GM21360 (cell line): Measurements from ENCODE around the gene CALD1.

Experiments used
- ATAC-seq: cut with Tn5 transposase; IDR thresholded peaks from one replicate; pipeline ENCODE4 v1.9.1; 2021; ENCODE audit warnings: mild to moderate bottlenecking, moderate library complexity; ENCODE audit not compliant: unreplicated experiment

CALD1 gene

DNA sequence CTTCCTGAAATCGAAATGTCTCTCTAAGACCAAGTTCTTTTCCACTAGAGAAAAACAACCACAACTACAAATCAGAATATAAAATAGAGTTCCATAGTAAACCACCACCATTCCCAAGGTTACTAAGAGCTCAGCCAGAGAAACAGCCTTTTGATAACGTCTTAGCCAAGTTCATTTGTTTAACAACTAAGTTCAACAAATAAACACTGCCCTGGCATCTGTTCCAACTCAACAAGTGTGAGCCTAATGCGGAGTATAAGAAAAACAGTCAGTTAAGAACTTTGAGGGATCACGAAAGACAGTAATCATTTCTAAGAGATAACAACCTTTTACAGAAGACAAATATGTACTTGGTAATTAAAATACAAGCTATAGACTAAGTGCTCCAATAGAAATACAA, 77.3 kb downstream of the CALD1 start:
- ATAC-seq = no peak

DNA sequence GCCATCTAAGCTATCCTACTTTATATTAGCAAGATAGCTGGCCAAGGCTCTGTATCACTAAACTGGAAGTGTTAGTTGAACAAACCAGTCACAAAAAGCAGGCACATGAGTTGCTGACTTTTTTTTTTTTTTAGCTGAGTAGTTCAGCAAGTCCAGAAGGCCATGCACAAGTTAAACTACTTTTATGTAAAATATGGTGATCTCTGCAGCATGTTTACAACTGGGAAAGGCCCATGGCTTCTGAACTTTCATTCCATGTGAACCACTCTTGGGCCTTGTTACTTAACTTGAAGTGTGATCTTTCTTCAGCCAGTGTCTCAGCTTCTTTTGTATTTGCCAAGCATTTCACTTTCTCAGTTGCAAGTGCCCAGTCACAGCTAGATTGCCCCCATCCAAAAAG, 78.5 kb downstream of the CALD1 start:
- ATAC-seq = no peak

GRCh38 chr7:134859783-134860182, 80.3 kb downstream of the CALD1 start:
- no peak for ATAC-seq

DNA sequence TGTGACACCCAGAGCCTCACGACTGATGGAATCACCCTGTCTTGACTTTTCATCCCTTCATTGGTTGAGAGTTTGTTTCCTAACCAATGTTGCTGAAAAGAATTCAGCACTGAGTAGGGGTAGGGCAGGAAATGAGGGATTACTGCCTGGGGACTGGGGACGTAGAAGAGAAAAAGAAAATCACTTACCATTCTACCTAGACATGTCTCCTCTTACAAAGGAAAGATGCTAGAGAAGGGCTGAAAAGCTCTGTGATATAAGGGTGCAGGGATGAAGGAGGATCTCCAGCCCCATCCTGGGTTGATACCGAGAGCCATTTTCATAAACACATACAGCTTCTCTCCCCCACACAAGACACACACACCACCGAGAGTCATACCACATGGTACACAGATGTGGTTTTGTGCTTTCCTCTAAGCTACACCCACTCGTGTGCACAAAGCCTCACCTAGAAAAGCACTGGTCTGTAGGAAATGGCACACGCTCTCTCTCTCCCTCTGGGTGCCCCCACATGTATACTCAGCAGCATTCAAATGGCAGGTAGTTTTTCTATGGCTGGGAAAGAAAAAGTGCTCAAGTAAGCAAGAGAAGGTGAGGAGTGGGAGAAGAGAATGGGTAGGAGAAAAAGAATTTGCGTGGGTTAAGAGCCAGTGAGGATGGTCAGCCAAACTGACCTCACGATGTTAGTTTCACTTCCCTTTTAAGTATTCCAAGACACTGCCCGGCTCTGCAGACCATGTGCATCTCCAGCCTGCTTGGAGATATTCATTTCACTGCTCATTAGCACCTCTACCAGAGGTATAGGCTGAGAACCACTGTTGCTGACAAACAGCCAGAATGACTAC, 85.8 kb downstream of the CALD1 start:
- peak; percentile 57 for ATAC-seq

- ATAC-seq = no peak
Observed at GRCh38 chr7:134866617-134867016, 87.2 kb downstream of the CALD1 start.

GRCh38 chr7:134870156-134870555, 90.7 kb downstream of the CALD1 start:
- ATAC-seq = no peak

- ATAC-seq = no peak
Observed at GRCh38 chr7:134870781-134871180, 91.3 kb downstream of the CALD1 start.

DNA sequence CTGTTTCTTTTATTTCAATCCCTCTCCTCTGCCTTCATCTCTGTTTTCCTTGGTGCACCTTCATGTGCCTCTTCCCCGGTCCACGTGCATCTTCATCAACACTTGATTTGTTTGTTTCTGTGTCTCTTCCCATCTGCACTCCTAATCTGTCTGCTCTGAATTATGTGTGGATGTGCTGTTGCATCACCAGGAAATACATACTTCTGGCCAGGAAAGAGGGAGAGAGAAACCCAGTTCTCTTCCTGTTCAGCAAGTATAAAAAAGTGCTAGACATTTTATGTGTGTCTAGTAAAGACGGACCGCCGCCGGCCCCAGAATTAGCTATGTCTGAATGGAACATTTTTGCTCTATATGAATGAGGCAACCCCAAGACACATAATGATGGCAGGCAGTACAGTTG, 93.8 kb downstream of the CALD1 start:
- no peak for ATAC-seq

- no peak for ATAC-seq
Observed at GRCh38 chr7:134874407-134874806, 95.0 kb downstream of the CALD1 start.

DNA sequence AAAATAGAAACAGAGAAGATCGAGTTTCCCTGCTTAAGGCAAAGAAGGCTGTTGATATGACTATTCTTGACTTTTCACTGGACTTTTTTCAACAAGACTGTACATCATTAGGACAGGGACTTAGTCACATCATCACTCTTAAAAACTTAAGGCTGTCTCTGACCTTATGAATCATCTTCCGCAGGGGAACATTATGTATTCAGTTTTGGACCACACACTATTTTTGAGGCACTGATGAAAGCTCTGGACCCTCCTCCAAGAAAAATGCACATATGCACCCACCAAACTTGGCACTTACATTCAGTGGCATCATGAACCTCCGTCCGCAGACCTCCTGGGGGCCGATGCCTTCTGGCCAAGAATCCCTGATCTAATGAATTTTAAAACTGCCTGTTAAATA, 96.4 kb downstream of the CALD1 start:
- no peak for ATAC-seq

DNA sequence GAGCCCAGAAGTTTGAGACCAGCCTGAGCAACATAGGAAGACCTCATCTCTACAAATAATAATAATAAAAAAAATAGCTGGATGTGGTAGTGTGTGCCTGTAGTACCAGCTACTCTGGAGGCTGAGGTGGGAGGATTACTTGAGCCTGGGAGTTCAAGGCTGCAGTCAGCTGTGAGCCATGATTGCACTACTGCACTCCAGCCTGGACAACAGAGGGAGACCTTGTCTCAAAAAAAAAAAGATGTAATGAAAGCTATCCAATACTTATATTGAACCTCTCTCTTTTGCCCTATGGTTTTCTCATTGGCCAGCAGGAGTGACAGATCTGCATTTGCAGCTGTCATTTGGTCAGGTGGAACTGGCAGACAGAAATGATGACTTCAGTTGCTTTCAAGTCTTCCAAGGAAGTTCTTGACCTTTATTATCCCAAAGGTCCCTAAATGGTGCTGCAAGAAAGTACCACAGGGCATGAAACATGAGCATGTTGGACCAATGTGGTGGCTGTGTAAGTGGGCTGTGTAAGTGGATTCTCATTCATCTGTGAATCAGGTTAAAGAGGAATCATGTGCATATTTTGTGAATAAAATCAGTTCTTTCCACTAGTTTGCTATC, 99.4 kb downstream of the CALD1 start:
- no peak for ATAC-seq

DNA sequence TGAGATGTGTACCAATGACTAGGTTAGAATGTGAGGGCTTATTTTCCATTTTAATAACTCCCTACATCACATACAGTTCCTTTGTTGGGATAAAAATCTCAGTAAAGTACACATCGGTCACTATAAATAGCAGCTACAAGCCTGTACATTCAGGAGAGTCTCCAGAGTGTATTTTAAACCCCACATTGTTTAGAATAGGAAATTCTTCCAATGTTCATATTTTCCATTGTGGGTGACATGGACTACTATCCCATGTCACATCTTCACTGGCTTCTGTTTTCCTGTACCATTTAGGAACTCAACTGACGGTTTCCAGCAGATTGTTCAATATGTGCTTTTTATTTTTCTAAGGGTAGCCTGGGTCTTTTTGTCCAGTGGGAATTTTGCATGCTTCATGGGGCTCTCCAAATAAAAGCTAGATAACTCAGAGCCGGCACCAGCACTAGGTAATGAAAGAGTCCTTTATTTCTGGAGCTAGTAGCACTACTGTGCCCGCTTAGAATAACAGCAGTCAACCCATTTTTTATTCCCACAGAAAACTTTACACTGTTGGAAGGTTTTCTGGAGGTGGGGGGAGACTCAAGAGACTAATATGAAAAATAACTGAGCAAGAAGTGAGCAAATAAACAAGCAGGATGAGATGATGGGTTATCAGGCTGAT, 100.5 kb downstream of the CALD1 start:
- no peak for ATAC-seq

DNA sequence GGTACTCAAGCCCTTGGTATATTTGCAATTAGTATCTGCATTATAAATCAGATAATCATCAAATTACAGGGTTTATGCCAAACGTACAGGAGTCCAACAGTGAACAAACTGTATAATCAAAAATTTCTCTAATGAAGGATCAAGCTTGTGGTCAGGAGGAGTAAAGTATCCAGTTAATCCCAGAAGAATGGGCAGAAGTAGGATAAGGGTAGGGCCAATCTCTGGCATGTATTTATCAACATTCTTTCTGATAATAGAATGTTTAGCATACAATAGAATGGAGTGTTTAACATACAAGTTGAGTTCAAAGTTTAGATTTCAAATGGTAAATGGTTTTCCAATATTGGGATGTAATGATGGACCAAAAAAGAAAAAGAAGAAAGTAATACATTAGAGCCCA, 103.0 kb downstream of the CALD1 start:
- no peak for ATAC-seq

DNA sequence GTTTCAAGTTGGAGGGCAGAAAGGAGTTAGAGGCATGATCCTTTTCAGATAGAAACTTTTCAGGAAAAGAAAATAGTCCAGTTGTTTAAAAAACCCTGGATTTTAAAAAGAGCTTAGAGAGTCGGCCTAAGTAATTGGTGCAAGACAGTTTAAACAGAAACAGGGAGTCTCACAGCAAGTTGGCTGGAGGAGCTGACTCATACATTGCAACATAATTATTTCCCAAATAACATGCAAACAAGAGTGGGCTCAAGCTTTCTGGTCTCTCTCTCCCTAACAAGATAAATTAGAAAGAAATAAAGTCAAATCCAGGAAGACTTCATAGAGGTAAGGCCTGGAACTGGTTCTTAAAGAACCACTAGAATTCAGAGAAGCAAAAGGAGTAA, 106.5 kb downstream of the CALD1 start:
- no peak for ATAC-seq

DNA sequence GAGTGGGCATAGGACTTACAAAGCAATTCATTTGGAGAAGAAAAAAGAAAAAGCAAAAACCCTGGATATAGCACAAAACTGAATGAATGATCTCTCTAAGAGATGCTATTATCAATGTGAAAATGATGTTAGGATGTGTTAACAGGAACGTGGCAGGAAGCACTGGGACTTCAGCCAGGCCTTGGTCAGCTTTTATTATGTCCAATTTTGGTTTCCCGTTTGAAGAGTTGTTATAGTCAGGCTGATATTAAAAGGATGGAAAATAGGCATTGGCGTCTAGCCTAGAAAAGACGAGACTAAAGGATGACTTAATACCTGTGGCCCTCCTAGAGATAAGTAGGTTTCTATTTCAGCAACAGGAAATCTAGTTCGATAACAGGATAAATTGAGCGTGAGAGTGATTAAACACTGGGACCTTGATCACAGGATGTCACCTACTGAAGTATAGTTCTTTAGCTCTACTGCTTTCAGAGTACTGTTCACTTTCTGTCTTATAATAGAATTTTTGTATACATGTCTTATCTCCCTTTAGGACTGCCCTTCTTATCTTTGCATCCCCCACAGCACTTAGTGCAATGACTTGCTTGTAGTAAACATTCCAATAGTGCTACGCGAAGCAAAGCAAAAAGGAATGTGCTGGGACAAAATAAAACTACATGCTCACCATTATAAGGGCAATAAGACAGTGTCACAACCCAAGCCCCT, 107.1 kb downstream of the CALD1 start:
- ATAC-seq = no peak

DNA sequence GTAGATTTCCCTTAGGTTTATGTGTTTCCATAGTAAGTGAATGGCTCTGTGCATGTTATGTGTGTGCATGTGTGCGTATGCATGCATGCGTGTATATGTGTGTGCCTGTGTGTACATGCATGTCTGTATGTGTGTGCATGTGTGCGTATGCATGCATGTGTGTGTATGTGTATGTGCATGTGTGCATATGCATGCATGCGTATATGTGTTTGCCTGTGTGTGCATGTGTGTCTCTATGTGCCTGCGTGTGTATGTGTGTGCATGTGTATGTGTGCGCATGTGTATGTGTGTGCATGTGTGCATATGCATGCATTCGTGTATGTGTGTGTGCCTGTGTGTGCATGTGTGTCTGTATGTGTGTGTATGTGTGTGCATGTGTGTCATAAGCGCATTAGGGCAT, 108.1 kb downstream of the CALD1 start:
- no peak for ATAC-seq

DNA sequence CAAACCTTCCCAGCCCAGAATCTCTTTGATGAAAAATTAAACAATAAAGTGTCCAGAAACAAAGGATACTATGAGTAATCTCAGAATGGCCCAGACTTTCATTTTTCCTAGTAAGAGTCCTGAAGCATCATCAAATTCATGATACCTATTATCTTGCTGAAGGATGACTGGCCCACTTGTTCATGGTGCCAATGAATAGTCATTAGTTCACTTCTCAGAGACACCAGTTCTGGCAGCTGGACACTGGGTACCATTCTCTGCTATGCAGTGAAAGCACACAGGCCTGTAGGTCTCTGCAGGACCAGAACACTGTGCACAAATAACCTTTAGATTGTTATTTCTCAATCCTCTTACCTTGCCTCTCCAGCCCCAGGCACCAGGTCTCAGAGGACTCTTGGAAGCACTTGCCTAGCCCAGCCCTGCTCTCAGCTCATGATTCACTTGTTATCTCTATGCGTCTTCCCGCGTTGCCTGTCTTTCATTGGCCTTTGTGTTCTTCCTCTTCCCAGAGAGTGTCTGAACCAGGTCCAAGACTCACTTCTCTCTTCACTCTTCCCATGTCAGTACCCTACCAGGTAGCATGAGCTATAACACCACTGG, 108.8 kb downstream of the CALD1 start:
- ATAC-seq = no peak

GRCh38 chr7:134890246-134891240, 111.1 kb downstream of the CALD1 start:
- no peak for ATAC-seq

DNA sequence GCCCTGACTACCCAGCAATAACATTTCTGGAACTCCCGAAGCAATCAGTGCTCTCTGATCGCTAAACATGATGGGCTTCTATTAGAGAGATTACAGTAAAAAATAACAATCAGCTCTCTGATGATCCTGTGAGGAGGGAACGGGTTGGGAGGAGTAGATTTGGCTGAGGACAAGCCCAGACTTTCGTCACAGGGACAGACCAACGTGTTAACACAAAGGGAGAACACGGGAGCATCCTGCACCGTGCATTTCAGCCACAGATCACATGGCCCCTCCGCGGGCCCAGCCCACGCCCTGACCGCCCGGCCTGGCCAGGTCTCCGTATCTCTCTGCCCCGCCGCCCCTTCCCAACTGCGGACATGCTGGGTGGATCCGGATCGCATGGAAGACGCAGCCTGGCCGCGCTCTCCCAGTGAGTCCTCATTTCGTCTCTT, 111.8 kb downstream of the CALD1 start:
- ATAC-seq = no peak
